ENCODE results near the gene FCSK. TPM values are rescaled to one million over a fixed set of nuclear protein-coding genes. Genes with fewer than 3 reads are reported as not detected.

Gene FCSK
- total RNA-seq (2022; extraction: Qiagen RNA extraction), result 3.3 to 5.7 TPM (median 4.5 TPM) in 5 replicates

DNA sequence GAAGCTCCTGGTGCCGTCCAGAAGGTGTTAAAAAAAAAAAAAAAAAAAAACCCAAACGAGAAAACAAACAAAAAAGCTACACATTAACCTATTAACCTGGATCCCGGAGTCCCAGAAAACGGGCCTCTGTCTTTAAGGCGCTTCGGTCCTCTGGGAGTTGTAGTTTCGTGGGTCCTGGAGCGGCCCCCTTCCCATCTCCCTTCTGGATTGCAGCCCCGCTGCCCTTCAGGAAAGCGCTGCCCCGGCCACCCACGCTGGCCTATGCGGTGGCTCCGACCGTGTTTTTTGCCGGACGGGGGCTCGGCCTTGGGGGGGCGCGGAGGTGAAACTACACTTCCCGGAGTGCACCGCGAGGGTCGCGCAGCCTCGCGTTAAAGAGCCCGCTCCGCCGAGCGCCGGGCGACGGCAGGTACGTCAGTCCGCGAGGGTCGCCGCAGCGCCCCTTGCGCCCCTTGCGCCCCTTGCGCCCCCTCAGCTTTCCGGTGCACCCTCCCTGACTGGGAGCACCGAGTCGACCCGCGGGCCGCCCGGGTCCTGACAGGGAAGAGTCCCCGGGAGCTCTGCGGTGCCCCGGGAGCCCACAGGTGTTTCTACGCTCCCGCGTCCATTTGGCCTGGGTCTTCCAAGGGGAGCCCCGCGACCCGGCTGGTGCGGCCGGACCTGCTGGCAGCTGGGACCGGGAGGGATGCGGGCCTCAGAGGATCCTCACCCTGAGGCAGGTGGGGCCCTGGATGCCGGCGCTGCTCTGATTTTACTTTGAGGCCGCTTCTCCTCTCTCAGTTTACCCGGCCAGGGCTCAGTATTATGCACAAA lies at the start of gene FCSK:
Gene FCSK (plus strand): TSS at position 374 of the 813 bp plus-strand sequence. CDS start 8,596 bp downstream, outside the sequence.

GRCh38 chr16:70438969-70439862 lies 15.2 kb upstream of the FCSK start, which contains the start of gene ST3GAL2:
ST3GAL2 (minus strand) TSS chr16:70439100; CDS start chr16:70398530, 40,570 bp downstream.

GRCh38 chr16:70523076-70523742 lies 68.8 kb downstream of the FCSK start, which contains the start of gene COG4:
COG4 (minus strand) TSS chr16:70523554; CDS start chr16:70523543, 11 bp downstream.

GRCh38 chr16:70523743-70524398 lies 69.5 kb downstream of the FCSK start, which contains the start of gene SF3B3:
SF3B3 (plus strand) TSS chr16:70523816; CDS start chr16:70526657, 2,841 bp downstream.

Other genes with a start within 250 kb of the FCSK start
- 13.8 to 17.1 TPM (median 15.7 TPM) in 5 replicates for gene EXOSC6, start 202.7 kb upstream of the FCSK start, total RNA-seq (2022; extraction: Qiagen RNA extraction)
- 79.7 to 107 TPM (median 97.3 TPM) in 5 replicates for gene AARS1, start 165.1 kb upstream of the FCSK start, total RNA-seq (2022; extraction: Qiagen RNA extraction)
- 27.8 to 31.5 TPM (median 28.6 TPM) in 5 replicates for gene DDX19B, start 155.4 kb upstream of the FCSK start, total RNA-seq (2022; extraction: Qiagen RNA extraction)
- gene DDX19A, start 107.7 kb upstream of the FCSK start, total RNA-seq (2022; extraction: Qiagen RNA extraction), result 36.4 to 43.8 TPM (median 41.7 TPM) in 5 replicates
- gene ST3GAL2, start 15.5 kb upstream of the FCSK start, total RNA-seq (2022; extraction: Qiagen RNA extraction), result 18.2 to 26.7 TPM (median 22.0 TPM) in 5 replicates
- gene COG4, start 69.0 kb downstream of the FCSK start, total RNA-seq (2022; extraction: Qiagen RNA extraction), result 25.6 to 31.7 TPM (median 30.7 TPM) in 5 replicates
- 134 to 241 TPM (median 203 TPM) in 5 replicates for gene SF3B3, start 69.2 kb downstream of the FCSK start, total RNA-seq (2022; extraction: Qiagen RNA extraction)
- 0.33 to 0.69 TPM (median 0.39 TPM) in 5 replicates for gene IL34, start 192.0 kb downstream of the FCSK start, total RNA-seq (2022; extraction: Qiagen RNA extraction)
- gene MTSS2, start 231.5 kb downstream of the FCSK start, total RNA-seq (2022; extraction: Qiagen RNA extraction), result 66.0 to 127 TPM (median 117 TPM) in 5 replicates

All from A549 treated with dexamethasone at 1 μM for 4 hours (cell line).